ENCODE results near the gene SAP30L. TPM values are rescaled to one million over a fixed set of nuclear protein-coding genes. Genes with fewer than 3 reads are reported as not detected.

The SAP30L gene
- total and polyA plus RNA-seq, 8 donors, result 12.4 to 22.1 (median 13.8) TPM

DNA sequence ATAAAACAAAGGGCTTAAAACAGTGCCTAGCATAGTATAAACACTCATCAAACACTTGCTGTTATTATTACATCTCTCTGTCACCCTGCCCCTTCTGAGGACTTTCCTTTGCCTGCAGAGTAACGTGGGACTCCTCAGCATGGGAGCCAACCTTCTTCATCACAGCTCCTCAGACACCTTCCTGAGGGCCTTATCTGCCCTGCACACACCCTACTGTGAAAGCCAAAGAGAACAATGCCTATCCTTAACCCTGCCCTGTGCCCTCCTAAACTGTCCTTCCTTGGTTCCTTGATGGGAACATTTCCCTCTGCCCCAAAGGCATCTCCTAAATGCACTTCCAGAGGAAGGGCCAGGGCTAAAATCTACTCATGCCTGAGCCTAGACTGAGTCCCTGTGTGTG, 52.8 kb downstream of the SAP30L start:
- no peaks in the 10 kb centered on the region for H3K4me1 ChIP-seq
- WGBS, 2 donors, result 76 to 84% methylated on average over 1 of the region's 1 CpG
- intact Hi-C loops (cut with DNase I), result no loop called here
- FAIRE-seq (no peak), DNase-seq (no peak), ATAC-seq (no peak)
- H3K36me3 ChIP-seq, result no peaks in the 10 kb centered on the region
- H3K27me3 ChIP-seq, result peaks cover 0 to 17% (median under 1%) of the 10 kb centered on the region in 4 donors
- H3K4me3 ChIP-seq, result no peak overlapping the region
- no peak overlapping the region for H3K27ac ChIP-seq
- TF ChIP-seq, protein P1, sequence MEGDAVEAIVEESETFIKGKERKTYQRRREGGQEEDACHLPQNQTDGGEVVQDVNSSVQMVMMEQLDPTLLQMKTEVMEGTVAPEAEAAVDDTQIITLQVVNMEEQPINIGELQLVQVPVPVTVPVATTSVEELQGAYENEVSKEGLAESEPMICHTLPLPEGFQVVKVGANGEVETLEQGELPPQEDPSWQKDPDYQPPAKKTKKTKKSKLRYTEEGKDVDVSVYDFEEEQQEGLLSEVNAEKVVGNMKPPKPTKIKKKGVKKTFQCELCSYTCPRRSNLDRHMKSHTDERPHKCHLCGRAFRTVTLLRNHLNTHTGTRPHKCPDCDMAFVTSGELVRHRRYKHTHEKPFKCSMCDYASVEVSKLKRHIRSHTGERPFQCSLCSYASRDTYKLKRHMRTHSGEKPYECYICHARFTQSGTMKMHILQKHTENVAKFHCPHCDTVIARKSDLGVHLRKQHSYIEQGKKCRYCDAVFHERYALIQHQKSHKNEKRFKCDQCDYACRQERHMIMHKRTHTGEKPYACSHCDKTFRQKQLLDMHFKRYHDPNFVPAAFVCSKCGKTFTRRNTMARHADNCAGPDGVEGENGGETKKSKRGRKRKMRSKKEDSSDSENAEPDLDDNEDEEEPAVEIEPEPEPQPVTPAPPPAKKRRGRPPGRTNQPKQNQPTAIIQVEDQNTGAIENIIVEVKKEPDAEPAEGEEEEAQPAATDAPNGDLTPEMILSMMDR (IDR thresholded peaks at IDR 0.05), result no peak
- H3K9me3 ChIP-seq, result no peaks in the 10 kb centered on the region

DNA sequence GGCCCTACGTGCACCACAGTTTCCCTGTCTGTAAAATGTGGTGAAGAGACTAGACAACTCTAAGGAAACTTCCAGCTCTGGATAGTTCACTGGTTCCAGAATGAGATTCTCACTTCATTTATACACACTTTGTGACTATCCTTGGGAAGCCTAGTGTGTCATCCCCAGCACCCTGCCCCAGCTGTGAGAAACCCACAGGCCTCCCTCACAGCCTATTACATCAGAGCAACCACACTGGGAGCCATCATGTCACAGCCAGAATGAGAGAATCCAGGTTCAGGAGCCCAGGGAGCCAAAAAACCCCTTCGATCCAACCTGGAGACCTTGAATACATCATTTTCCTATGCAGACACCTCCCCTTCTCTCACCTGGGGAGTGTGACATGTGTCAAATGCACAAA, 53.2 kb downstream of the SAP30L start:
- no peak for DNase-seq
- Histone ChIP-seq H3K9me3 (no peaks in the 10 kb centered on the region), H3K36me3 (no peaks in the 10 kb centered on the region), H3K4me3 (no peak overlapping the region), H3K27me3 (peaks cover 0 to 15% (median 0%) of the 10 kb centered on the region in 4 donors), H3K27ac (no peak overlapping the region), H3K4me1 (no peaks in the 10 kb centered on the region)
- 86 to 87% methylated on average over 2 of the region's 2 CpGs for WGBS, 2 donors
- FAIRE-seq, result no peak
- no peak for ATAC-seq
- intact Hi-C loops (cut with DNase I), result no loop called here
- TF ChIP-seq, protein P1 (IDR thresholded peaks at IDR 0.05), result no peak

DNA sequence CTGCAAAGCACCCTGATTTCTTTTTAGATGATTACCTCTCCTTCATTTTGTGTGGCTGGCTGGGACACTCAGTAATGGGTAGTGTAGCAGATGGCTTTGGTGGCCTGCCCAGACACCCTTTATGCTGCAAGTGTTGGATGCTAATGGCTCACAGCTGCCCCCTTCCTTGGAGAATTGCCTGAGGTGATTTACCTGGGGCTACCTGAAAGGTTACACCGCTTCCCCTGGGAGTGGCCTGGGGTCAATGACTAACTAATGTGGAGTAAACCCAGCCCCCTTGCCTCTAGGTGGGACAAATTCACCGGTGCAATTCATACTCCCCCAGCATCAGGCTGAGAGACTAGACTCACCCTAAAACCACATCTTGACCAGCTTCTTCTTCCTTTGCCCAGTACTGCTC, 55.8 kb downstream of the SAP30L start:
- no peak for ATAC-seq
- no peak for FAIRE-seq
- 51 to 60% methylated on average over 2 of the region's 2 CpGs for WGBS, 2 donors
- Histone ChIP-seq H3K27me3 (peaks cover 0 to 4% (median 0%) of the 10 kb centered on the region in 4 donors), H3K4me1 (no peaks in the 10 kb centered on the region), H3K36me3 (no peaks in the 10 kb centered on the region), H3K9me3 (no peaks in the 10 kb centered on the region), H3K4me3 (no peak overlapping the region), H3K27ac (no peak overlapping the region)
- DNase-seq, result no peak
- TF ChIP-seq, protein P1 (IDR thresholded peaks at IDR 0.05), result no peak
- intact Hi-C loops (cut with DNase I), result no loop called here

DNA sequence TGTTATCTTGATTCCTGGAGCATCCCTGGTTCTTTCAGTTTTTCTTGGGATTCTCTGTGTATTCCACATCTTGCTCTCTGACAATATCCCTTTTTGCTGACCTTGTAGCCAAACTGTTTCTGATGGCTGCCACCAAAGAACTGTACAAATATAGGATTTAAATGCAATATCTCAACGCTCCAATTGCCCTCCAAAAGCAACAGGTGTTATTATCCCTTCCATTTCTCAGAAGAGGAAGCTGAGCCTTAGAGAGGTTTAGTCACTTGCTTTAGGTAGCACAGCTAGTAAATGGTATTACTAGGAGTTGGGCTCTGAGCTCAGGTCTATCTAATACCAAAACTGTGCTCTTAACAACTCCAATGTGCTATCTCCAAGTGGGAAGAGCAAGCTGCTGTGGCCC, 56.4 kb downstream of the SAP30L start:
- intact Hi-C loops (cut with DNase I), result no loop called here
- Histone ChIP-seq H3K9me3 (no peaks in the 10 kb centered on the region), H3K27me3 (peaks cover 0 to 4% (median 0%) of the 10 kb centered on the region in 4 donors), H3K4me3 (no peak overlapping the region), H3K36me3 (no peaks in the 10 kb centered on the region), H3K27ac (no peak overlapping the region), H3K4me1 (no peaks in the 10 kb centered on the region)
- DNase-seq (no peak), ATAC-seq (no peak), FAIRE-seq (no peak)
- TF ChIP-seq, protein P1 (IDR thresholded peaks at IDR 0.05), result no peak
- 72 to 77% methylated on average over 1 of the region's 1 CpG for whole genome bisulfite sequencing, 2 donors

DNA sequence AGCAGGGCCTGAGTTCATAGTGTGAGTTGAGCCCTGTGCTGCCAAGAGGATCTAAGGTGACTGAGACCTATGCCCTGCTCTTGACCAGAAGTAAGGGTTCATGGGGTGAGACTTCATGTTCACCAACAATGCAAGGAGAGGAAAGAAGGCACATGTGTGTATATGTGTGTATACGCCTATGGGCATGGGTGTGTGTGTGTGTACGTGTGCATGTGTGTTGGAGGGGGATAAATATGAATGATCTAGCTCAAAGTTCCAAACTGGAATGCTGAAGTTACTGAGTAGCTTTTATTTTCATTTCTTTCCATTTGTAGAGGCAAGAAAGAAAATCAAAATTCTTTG, 57.9 kb downstream of the SAP30L start:
- WGBS, 2 donors, result 88 to 93% methylated on average over 2 of the region's 2 CpGs
- Histone ChIP-seq H3K27ac (no peak overlapping the region), H3K9me3 (no peaks in the 10 kb centered on the region), H3K36me3 (no peaks in the 10 kb centered on the region), H3K4me1 (no peaks in the 10 kb centered on the region), H3K27me3 (no peaks in the 10 kb centered on the region), H3K4me3 (no peak overlapping the region)
- FAIRE-seq (no peak), DNase-seq (no peak), ATAC-seq (no peak)
- intact Hi-C loops (cut with DNase I), result no loop called here
- TF ChIP-seq, protein P1 (IDR thresholded peaks at IDR 0.05), result no peak
